ENCODE data around the gene PTPRK. TPM values are rescaled to one million over a fixed set of nuclear protein-coding genes. Genes with fewer than 3 reads are reported as not detected.

Gene PTPRK
- total RNA-seq (2022; extraction: Qiagen RNA extraction; ENCODE audit: low read depth): 13.9 to 18.9 TPM (median 16.6 TPM) in 5 replicates

GRCh38 chr6:128520436-128521281, at the start of gene PTPRK:
Gene PTPRK, minus strand, starts transcription at chr6:128520599. Its CDS starts 241 bp downstream, at chr6:128520358.

